ENCODE results near the gene SLC6A15.

DNA sequence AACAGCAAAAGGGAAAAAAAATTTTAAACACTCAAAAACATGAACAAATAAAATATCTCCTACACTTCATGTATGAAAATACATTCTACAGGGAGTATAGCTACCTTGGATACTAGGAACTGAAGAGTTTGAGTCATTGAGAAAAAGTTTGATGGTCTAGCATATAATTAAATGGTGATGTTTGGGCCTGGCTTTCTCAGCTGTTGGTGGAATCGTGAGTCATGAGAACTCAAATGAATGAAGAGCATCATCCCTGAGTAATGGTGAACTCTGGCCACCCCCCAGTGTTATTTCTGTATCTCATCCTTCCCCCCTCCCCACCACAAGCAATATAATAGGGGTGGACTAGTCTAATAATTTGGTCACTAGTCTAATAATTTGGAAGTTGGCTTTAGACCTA is 6.7 kb upstream of the SLC6A15 start:
- TF ChIP-seq EZH2phosphoT487 (IDR thresholded peaks at IDR 0.05; ENCODE audit: borderline replicate concordance, low read depth) (no peak), RCOR1 (IDR thresholded peaks at IDR 0.05; ENCODE audit: low read length) (no peak), FOXJ3 (CRISPR knock-in tag; IDR thresholded peaks at IDR 0.05) (no peak), RXRA (IDR thresholded peaks at IDR 0.05; ENCODE audit: borderline replicate concordance, low read depth) (no peak), RFX5 (IDR thresholded peaks at IDR 0.05; ENCODE audit: low read length) (no peak), YY1 (IDR thresholded peaks at IDR 0.05; ENCODE audit: low read depth) (no peak), TAF1 (IDR thresholded peaks at IDR 0.05; ENCODE audit: borderline replicate concordance, low read depth, low read length) (no peak), FOSL2 (IDR thresholded peaks at IDR 0.05; ENCODE audit: borderline replicate concordance, low read depth) (no peak), POLR2AphosphoS5 (IDR thresholded peaks at IDR 0.05; ENCODE audit: low read depth, low read length) (no peak), EP300 (IDR thresholded peaks at IDR 0.05; ENCODE audit: borderline replicate concordance in 1 of 2, low read depth in 1 of 2, low read length in 1 of 2) (no peak)
- TF ChIP-seq, protein P1, sequence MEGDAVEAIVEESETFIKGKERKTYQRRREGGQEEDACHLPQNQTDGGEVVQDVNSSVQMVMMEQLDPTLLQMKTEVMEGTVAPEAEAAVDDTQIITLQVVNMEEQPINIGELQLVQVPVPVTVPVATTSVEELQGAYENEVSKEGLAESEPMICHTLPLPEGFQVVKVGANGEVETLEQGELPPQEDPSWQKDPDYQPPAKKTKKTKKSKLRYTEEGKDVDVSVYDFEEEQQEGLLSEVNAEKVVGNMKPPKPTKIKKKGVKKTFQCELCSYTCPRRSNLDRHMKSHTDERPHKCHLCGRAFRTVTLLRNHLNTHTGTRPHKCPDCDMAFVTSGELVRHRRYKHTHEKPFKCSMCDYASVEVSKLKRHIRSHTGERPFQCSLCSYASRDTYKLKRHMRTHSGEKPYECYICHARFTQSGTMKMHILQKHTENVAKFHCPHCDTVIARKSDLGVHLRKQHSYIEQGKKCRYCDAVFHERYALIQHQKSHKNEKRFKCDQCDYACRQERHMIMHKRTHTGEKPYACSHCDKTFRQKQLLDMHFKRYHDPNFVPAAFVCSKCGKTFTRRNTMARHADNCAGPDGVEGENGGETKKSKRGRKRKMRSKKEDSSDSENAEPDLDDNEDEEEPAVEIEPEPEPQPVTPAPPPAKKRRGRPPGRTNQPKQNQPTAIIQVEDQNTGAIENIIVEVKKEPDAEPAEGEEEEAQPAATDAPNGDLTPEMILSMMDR (IDR thresholded peaks at IDR 0.05): no peak
- TF ChIP-seq, protein P2, sequence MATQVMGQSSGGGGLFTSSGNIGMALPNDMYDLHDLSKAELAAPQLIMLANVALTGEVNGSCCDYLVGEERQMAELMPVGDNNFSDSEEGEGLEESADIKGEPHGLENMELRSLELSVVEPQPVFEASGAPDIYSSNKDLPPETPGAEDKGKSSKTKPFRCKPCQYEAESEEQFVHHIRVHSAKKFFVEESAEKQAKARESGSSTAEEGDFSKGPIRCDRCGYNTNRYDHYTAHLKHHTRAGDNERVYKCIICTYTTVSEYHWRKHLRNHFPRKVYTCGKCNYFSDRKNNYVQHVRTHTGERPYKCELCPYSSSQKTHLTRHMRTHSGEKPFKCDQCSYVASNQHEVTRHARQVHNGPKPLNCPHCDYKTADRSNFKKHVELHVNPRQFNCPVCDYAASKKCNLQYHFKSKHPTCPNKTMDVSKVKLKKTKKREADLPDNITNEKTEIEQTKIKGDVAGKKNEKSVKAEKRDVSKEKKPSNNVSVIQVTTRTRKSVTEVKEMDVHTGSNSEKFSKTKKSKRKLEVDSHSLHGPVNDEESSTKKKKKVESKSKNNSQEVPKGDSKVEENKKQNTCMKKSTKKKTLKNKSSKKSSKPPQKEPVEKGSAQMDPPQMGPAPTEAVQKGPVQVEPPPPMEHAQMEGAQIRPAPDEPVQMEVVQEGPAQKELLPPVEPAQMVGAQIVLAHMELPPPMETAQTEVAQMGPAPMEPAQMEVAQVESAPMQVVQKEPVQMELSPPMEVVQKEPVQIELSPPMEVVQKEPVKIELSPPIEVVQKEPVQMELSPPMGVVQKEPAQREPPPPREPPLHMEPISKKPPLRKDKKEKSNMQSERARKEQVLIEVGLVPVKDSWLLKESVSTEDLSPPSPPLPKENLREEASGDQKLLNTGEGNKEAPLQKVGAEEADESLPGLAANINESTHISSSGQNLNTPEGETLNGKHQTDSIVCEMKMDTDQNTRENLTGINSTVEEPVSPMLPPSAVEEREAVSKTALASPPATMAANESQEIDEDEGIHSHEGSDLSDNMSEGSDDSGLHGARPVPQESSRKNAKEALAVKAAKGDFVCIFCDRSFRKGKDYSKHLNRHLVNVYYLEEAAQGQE (IDR thresholded peaks at IDR 0.05; ENCODE audit: low read depth, low read length): no peak
- TF ChIP-seq, protein P3, sequence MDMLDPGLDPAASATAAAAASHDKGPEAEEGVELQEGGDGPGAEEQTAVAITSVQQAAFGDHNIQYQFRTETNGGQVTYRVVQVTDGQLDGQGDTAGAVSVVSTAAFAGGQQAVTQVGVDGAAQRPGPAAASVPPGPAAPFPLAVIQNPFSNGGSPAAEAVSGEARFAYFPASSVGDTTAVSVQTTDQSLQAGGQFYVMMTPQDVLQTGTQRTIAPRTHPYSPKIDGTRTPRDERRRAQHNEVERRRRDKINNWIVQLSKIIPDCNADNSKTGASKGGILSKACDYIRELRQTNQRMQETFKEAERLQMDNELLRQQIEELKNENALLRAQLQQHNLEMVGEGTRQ (IDR thresholded peaks at IDR 0.05; ENCODE audit: borderline replicate concordance, low read depth, low read length): no peak
